NCI-H446 treated with DMSO at 0.1 percent for 48 hours (cell line): ENCODE results near the gene DYNLT1.
A peak's percentile ranks its signal among the peaks of the same experiment; 100 is the strongest.

Source experiments
- DNase-seq: peaks from one replicate; lab custom pipeline; 2025; lab: John Stamatoyannopoulos, UW

DYNLT1 gene

DNA sequence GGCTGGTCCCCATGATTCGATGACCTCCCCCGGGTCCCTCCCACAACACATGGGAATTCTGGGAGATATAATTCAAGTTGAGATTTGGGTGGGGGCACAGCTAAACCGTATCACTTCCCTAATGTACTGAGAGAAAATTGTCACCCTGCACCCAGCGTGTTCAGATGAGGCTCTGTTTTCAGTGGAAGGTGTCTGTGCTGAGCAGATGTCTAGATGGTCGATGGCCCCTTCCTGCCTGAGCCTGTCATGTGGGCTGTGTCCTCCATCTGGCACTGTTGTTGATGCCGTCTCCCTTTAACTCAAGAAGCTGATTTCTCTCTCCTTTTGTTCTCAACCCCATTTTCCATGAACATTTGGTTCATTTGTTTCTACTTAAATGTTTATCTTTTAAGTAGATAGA lies 47.7 kb downstream of the DYNLT1 start:
- peak; percentile 46 for DNase-seq

DNA sequence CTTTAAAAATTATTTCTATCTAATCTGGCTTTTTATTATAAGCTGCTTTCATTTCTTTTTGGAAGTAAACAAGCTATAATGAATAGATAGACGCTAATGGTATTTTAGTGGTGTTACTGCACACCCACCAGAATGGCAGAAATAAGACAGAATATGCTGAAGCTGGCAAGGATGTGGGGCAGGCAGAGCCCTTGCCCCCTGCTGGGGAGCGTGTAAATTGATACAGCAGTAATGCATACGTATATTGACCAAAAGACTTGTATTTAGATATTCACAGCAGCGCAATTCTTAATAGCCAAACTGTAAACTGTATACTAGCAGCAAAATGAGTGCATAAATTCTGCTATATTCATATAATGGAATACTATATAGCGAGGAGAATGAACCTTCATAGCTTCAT lies 49.3 kb downstream of the DYNLT1 start:
- DNase-seq = no peak

DNA sequence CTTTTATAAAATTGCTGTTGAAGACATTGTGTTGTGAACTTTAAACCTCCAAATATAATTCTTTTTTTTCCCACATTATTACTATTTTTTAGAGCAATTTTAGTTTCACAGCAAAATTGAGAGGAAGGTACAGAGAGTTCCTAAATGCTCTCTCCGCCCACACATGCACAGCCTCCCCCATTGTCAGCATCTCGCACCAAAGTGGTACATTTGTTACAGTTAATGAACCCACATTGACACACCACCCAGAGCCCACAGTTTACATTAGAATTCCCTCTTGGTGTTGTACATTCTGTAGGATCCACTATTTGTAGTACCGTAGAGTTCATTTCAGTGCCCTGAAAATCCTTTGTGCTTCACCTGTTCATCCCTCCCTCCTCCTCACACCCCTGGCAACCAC lies 50.9 kb downstream of the DYNLT1 start:
- DNase-seq = no peak

DNA sequence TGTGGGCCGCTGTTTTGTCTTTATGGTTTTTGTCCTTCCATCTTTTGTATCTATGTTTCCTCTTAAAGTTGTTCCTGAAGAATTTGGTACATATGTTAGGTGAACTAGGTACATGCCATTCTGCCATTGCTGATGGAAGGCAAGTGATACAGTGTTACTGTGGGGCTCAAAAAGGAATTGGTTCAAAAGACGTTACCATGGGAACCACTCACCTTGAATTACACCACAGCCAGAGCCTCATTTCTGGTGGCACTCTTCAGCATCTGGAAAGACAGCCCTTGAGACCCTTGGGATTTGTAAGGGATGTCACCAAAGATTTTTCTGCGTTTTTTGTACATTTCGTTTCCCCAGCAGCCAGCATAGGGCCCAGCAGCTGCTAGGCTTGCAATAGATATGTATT lies 52.7 kb downstream of the DYNLT1 start:
- no peak for DNase-seq

DNA sequence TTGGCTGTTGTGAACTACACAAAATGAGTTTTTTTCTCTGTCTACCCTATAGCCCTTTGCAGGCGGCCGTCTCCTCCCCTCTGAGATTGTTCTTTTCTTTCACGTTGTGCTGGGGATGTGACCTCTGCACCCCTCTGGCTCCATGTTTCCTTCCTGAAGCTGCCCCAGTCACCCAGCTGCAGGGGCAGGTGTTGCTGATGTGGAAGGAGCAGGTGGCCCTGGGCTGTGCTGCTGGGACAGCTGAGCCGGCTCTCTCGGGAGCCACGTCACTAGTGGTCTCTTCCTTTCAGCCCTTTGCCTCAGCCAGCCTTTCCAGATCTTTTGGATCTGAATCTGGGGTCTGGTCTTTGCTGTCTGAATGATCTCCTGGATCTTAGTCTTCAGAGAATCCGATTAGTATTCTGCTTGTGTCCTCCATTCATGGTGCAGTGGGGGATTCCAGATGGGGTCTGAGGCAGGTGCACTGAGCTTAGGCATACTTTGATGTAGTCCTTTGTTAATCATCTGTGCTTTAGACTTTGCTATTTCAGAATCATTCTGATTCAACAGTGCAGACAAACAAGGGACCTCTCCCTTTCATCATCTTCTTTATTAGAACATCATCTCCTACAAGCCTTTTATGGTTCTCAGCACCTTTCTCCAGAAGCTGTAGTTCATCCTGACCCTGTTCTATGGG lies 53.3 kb downstream of the DYNLT1 start:
- DNase-seq = no peak

DNA sequence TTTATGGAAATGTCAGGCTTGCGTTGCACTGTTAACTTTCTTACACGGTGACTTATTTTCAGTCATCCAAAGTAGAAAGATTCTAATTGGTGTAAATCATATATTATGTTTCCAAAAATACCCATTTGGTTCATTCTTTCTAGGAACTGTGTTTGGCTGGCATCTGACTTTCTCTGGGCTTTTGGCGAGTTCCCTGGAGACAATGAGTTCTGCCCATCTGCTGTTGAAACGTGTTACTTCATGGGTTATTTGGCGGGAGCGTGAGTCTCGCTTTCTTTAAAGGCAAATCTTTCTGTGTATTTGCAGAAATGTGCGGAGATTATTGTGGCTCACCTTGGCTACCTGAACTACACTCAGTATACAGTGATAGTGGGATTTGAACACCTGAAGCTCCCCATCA lies 55.2 kb downstream of the DYNLT1 start:
- DNase-seq = peak; percentile 83

DNA sequence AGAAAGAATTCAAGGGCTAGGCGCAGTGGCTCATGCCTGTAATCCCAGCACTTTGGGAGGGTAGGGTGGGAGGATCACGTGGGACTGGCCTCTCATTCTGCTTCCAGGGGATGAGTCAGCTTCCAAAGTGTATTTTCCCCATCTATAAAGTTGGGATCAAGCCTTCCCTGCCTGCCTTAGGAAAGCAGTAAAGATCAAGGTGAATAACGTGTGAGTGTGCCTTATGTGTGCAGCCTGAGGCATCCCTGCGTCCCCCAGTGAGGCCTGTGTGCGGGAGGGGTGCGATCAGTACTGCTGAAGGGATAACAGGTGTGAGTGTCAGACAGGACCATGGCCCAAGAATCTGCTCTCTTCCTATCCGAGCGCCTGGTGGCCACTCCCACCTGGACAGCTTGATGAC lies 57.9 kb downstream of the DYNLT1 start:
- no peak for DNase-seq
